Pancreas (tissue), 10 donors: ENCODE results near the gene LYSMD4. TPM values are rescaled to one million over a fixed set of nuclear protein-coding genes. Genes with fewer than 3 reads are reported as not detected.

ENCODE experiments used
- ATAC-seq, 4 donors: fragments of 200-7000 bp; cut with Tn5 transposase; one replicate each; pipeline versions ENCODE4 v1.8.0 to v1.9.1; 2020; ENCODE audit warnings: mild to moderate bottlenecking in 4 of 4, moderate library complexity in 4 of 4
- DNase-seq, 6 donors: peaks; one replicate each; pipeline ENCODE4 v3.0.0-alpha.2; 2020
- FAIRE-seq: peaks from 2 replicates; lab custom pipeline; 2012; peaks lifted over from hg19 to GRCh38; lab: Jason Lieb, UNC
- H3K27ac ChIP-seq, 4 donors: fragments of 200-600 bp; sonication (generic); 1 replicate in 3 of 4; 2 replicates in 1 of 4; pipeline versions ENCODE4 v1.5.0 to v1.8.0; 2020
- H3K27me3 ChIP-seq, 4 donors: fragments of 200-600 bp; one replicate each; pipeline ENCODE4 v1.8.0; 2021
- H3K36me3 ChIP-seq, 3 donors: fragments of 200-600 bp; sonication (generic) in 1 of 3; one replicate each; pipeline versions ENCODE4 v1.5.0 to v1.8.0; 2020 to 2021
- H3K4me1 ChIP-seq, 3 donors: fragments of 200-600 bp; one replicate each; pipeline ENCODE4 v1.8.0; 2021
- H3K4me3 ChIP-seq, 4 donors: fragments of 200-600 bp; sonication (generic) in 2 of 4; one replicate each; pipeline versions ENCODE4 v1.5.0 to v1.8.0; 2020 to 2021
- H3K9me3 ChIP-seq, 4 donors: fragments of 200-600 bp; one replicate each; pipeline ENCODE4 v1.8.0; 2021
- WGBS, 2 donors: extraction: QIAGEN DNeasy Blood & Tissue Kit; methylation state at CpG; one replicate each; pipeline ENCODE4 v1.1.7; 2013; 5-methylcytosine and 5-hydroxymethylcytosine counted together
- intact Hi-C, 3 donors: fragments of 100-400 bp; cut with DNase I; formaldehyde crosslinking; loops; one replicate each; pipeline versions ENCODE4 v1.11.1 to v1.14.2; 2022
- polyA plus RNA-seq, 2 donors: library from polyadenylated mRNA; stranded (reverse); fragments of 200-250 nt; gene quantifications; one replicate each; pipeline ENCODE4 v1.2.3, GENCODE V29; 2013
- total RNA-seq, 6 donors: library from RNA; stranded (reverse); fragmentation: NEBNext Ultra II Directional in 4 of 6; extraction: Animal tissue kit (Norgen Biotek cat#: 25700) in 4 of 6; gene quantifications; one replicate each; pipeline versions ENCODE4 v1.2.1 to v1.2.4, GENCODE V29; 2021 to 2023
- TF ChIP-seq, protein P1 (sequence below), 4 donors: fragments of 200-600 bp; sonication (generic) in 3 of 4; IDR thresholded peaks; one replicate each; pipeline versions ENCODE4 v1.5.0 to v1.8.0; 2021; ENCODE audit warnings: antibody characterized with exemption in 4 of 4
- donor health status: healthy with polysubstance abuse.
- donor health status: DM: no; HTN: no; CAD: no; lungs with moderate emphysema.
- donor health status: DM: no; HTN: no; CAD: no.
- donor health status: control.
- donor health status: control.
- donor health status: Bipolar disorder and iron deficiency.
- donor health status: DM: yes; HTN: yes; CAD: no.
- donor health status: DM: no; HTN: no; CAD: no.
- donor health status: DM: no; HTN: no; CAD: no.
- donor health status: DM: yes; HTN: yes; CAD: no.

Gene LYSMD4
- total and polyA plus RNA-seq, 8 donors, result 3.4 to 12.3 (median 5.1) TPM

DNA sequence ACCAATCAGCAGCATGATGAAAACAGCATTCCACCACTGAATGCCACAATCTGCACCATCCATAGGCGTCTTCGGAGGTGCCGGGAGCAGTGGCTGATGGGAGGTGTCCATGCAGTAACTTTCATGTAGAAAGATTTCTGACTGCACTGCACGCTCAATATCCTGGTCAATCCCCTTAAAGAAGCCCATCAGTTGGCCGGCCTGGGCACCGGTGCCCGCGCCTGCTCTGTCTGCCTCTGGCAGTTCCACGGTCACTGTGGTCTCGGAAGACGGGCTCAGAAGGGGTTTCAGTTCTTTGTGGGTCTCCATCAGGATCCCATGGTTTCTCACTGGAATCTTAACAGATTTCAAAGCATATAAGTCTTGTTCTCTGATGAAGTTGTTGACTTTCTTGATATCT lies 3.9 kb downstream of the LYSMD4 start:
- no peaks in the 10 kb centered on the region for H3K36me3 ChIP-seq
- H3K27me3 ChIP-seq, result no peaks in the 10 kb centered on the region
- H3K27ac ChIP-seq, result no peak overlapping the region
- WGBS, 2 donors, result 92 to 96% methylated on average over 11 of the region's 11 CpGs
- FAIRE-seq (no peak), ATAC-seq (no peak), DNase-seq (no peak)
- TF ChIP-seq, protein P1, sequence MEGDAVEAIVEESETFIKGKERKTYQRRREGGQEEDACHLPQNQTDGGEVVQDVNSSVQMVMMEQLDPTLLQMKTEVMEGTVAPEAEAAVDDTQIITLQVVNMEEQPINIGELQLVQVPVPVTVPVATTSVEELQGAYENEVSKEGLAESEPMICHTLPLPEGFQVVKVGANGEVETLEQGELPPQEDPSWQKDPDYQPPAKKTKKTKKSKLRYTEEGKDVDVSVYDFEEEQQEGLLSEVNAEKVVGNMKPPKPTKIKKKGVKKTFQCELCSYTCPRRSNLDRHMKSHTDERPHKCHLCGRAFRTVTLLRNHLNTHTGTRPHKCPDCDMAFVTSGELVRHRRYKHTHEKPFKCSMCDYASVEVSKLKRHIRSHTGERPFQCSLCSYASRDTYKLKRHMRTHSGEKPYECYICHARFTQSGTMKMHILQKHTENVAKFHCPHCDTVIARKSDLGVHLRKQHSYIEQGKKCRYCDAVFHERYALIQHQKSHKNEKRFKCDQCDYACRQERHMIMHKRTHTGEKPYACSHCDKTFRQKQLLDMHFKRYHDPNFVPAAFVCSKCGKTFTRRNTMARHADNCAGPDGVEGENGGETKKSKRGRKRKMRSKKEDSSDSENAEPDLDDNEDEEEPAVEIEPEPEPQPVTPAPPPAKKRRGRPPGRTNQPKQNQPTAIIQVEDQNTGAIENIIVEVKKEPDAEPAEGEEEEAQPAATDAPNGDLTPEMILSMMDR (IDR thresholded peaks at IDR 0.05), result no peak
- no peak overlapping the region for H3K4me3 ChIP-seq
- H3K9me3 ChIP-seq, result no peaks in the 10 kb centered on the region
- H3K4me1 ChIP-seq, result no peaks in the 10 kb centered on the region
- intact Hi-C loops, result no loop called here

DNA sequence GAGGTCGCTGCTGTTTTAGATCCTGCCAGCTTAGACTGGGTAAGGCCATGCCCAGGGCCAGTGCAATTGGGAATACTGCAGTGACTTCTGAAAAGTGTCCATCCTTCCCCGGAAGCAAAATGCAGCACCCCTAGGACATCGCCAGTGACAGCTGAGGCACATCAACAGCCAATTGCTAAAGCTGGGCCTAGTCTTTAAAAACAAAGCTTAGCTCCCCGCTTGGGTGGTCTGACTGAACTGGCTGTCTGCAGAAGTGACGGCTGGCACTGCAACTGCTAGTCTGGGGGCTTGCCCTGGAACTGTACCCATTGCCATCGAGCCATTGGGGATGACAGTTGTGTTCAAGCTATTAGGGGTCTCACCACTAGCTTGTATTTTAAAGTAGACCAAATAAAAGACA lies 4.3 kb downstream of the LYSMD4 start:
- H3K4me3 ChIP-seq, result no peak overlapping the region
- 93 to 95% methylated on average over 6 of the region's 6 CpGs for WGBS, 2 donors
- H3K27ac ChIP-seq, result no peak overlapping the region
- ATAC-seq, result no peak
- DNase-seq, result no peak
- intact Hi-C loops, result no loop called here
- H3K27me3 ChIP-seq, result no peaks in the 10 kb centered on the region
- no peaks in the 10 kb centered on the region for H3K36me3 ChIP-seq
- no peak for FAIRE-seq
- H3K4me1 ChIP-seq, result no peaks in the 10 kb centered on the region
- TF ChIP-seq, protein P1 (IDR thresholded peaks at IDR 0.05), result no peak
- no peaks in the 10 kb centered on the region for H3K9me3 ChIP-seq

DNA sequence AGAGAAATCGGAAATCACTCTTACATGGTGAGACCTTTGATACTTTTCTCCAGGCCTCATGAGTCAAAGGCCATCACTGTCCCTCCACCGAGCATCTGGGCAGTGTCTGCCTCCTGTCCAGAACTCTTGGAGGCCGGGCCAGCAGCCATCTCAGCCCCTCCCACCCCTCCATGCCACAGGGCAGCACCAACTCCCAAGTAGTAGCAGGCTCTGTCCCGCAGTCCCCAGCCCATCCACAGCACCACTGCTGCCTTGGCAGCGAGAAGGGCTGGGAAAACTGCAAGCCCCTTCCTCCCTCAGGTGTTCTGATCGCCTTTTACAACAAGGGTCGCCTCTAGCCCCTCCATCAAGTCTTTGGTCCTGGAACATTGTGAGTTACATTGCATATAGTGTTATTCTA lies 5.5 kb downstream of the LYSMD4 start:
- H3K36me3 ChIP-seq, result no peaks in the 10 kb centered on the region
- H3K4me1 ChIP-seq, result no peaks in the 10 kb centered on the region
- no peak overlapping the region for H3K4me3 ChIP-seq
- no peak overlapping the region for H3K27ac ChIP-seq
- TF ChIP-seq, protein P1 (IDR thresholded peaks at IDR 0.05), result no peak
- no peaks in the 10 kb centered on the region for H3K27me3 ChIP-seq
- intact Hi-C loops, result no loop called here
- 80 to 83% methylated on average over 7 of the region's 7 CpGs for WGBS, 2 donors
- H3K9me3 ChIP-seq, result no peaks in the 10 kb centered on the region
- ATAC-seq, result no peak
- FAIRE-seq, result no peak
- DNase-seq, result no peak

DNA sequence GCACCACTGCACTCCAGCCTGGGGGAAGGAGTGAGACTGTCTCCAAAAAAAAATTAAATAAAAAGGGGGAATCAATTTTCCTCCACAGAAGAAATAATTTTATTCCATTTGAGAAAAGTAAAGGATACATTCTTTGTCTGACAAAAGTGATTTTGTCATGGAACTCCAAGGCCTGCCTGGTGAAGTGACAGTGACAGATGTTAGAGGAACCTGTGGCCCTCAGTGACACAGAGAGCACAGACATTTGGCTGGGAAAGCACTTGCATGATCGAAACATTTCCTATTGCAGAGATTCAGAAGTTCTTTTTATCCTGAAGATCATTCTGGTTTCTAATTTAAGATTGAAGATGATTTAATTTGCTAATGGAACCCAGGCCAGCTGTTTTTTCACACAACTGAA lies 5.9 kb downstream of the LYSMD4 start:
- Histone ChIP-seq H3K27me3 (no peaks in the 10 kb centered on the region), H3K4me1 (no peaks in the 10 kb centered on the region), H3K27ac (no peak overlapping the region), H3K4me3 (no peak overlapping the region), H3K36me3 (no peaks in the 10 kb centered on the region), H3K9me3 (no peaks in the 10 kb centered on the region)
- FAIRE-seq (no peak), ATAC-seq (no peak), DNase-seq (no peak)
- TF ChIP-seq, protein P1 (IDR thresholded peaks at IDR 0.05), result no peak
- WGBS, 2 donors, result 72 to 82% methylated on average over 1 of the region's 1 CpG
- intact Hi-C loops, result no loop called here

DNA sequence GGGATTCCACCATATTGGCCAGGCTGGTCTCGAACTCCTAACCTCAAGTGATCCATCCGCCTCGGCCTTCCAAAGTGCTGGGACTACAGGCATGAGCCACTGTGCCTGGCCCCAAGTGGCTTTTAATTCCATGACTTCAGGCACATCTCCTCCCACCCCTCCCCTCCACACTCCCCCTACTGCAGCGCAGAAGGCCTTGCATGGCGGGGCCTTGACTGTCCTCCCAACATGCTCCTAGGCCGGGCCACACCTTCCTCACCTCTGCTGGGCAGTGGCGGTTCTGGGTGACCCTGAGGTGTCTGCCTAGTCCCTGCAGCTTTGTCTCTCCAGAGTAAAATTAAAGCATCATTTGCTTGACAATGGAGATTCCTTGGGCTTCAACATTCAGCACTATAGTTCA lies 6.9 kb downstream of the LYSMD4 start:
- Histone ChIP-seq H3K4me1 (peaks cover 0 to 3% (median 0%) of the 10 kb centered on the region in 3 donors), H3K27me3 (no peaks in the 10 kb centered on the region), H3K36me3 (no peaks in the 10 kb centered on the region), H3K27ac (no peak overlapping the region), H3K9me3 (no peaks in the 10 kb centered on the region), H3K4me3 (no peak overlapping the region)
- no peak for FAIRE-seq
- ATAC-seq, result no peak
- intact Hi-C loops, result no loop called here
- TF ChIP-seq, protein P1 (IDR thresholded peaks at IDR 0.05), result no peak
- DNase-seq, result no peak
- WGBS, 2 donors, result 84 to 94% methylated on average over 7 of the region's 7 CpGs
